GM12872 (cell line): ENCODE data around the gene WBP1L.
A peak's percentile ranks its signal among the peaks of the same experiment; 100 is the strongest.

ENCODE experiments used
- CTCF ChIP-seq: IDR thresholded peaks from 3 replicates; pipeline ENCODE4 v1.5.1; 2011; ENCODE audit warnings: low read depth, mild to moderate bottlenecking, low read length, moderate library complexity; ENCODE audit not compliant: insufficient read depth

Gene WBP1L

GRCh38 chr10:102727037-102727818 is 16.5 kb upstream of the WBP1L start:
- TF ChIP-seq CTCF = no peak

GRCh38 chr10:102729029-102730026 is 14.4 kb upstream of the WBP1L start:
- TF ChIP-seq CTCF = peak; percentile 89

GRCh38 chr10:102731222-102731800 is 12.4 kb upstream of the WBP1L start:
- no peak for TF ChIP-seq CTCF

GRCh38 chr10:102732661-102733060 is 11.1 kb upstream of the WBP1L start:
- no peak for TF ChIP-seq CTCF

- TF ChIP-seq CTCF = no peak
Observed at GRCh38 chr10:102735065-102735562, 8.6 kb upstream of the WBP1L start.

GRCh38 chr10:102738692-102739121 is 5.0 kb upstream of the WBP1L start:
- TF ChIP-seq CTCF = no peak

- TF ChIP-seq CTCF = no peak
Observed at GRCh38 chr10:102740229-102740628, 3.5 kb upstream of the WBP1L start.
